Bladder microvascular endothelial cell (primary cell): ENCODE measurements around the gene SFI1. TPM values are rescaled to one million over a fixed set of nuclear protein-coding genes. Genes with fewer than 3 reads are reported as not detected.

Experiments
- total RNA-seq: library from RNA; depleted of rRNA; stranded (reverse); fragments of >200 nt; gene quantifications from 2 replicates; pipeline ENCODE4 v1.2.3, GENCODE V29; 2014

SFI1 gene
- total RNA-seq, result 16.2 and 28.3 TPM in 2 replicates

GRCh38 chr22:31496007-31496734 is at the start of gene SFI1:
Gene SFI1 (plus strand): TSS chr22:31496536. CDS start chr22:31508285, 11,749 bp downstream.

GRCh38 chr22:31489632-31490495 is 6.5 kb upstream of the SFI1 start, which contains the start of gene EIF4ENIF1:
Gene EIF4ENIF1 (minus strand): TSS chr22:31489842. CDS start chr22:31488718, 1,124 bp downstream.

GRCh38 chr22:31661851-31662667 is 165.7 kb downstream of the SFI1 start, which contains the start of gene PISD:
Gene PISD (minus strand): TSS chr22:31662215. CDS start chr22:31662208, 7 bp downstream.

Other genes with a start within 250 kb of the SFI1 start
- gene PIK3IP1, start 204.0 kb upstream of the SFI1 start, total RNA-seq, result 14.7 and 27.9 TPM in 2 replicates
- 8.9 and 18.4 TPM in 2 replicates for gene PATZ1, start 150.2 kb upstream of the SFI1 start, total RNA-seq
- gene DRG1, start 96.9 kb upstream of the SFI1 start, total RNA-seq, result 51.6 and 62.4 TPM in 2 replicates
- gene EIF4ENIF1, start 6.7 kb upstream of the SFI1 start, total RNA-seq, result 7.9 and 12.0 TPM in 2 replicates
- 20.7 and 46.0 TPM in 2 replicates for gene PISD, start 165.7 kb downstream of the SFI1 start, total RNA-seq